Raji (cell line): ENCODE measurements around the gene CYP2W1.
A peak's percentile ranks its signal among the peaks of the same experiment; 100 is the strongest.

Source experiments
- POLR2A ChIP-seq: IDR thresholded peaks from 2 replicates; pipeline ENCODE4 v1.6.1; 2011; ENCODE audit warnings: low read depth, low read length, control low read depth; ENCODE audit not compliant: insufficient read depth

The CYP2W1 gene

GRCh38 chr7:1022801-1023465 is 40.0 kb downstream of the CYP2W1 start:
- no peak for TF ChIP-seq POLR2A

- no peak for TF ChIP-seq POLR2A
Observed at GRCh38 chr7:1024331-1024841, 41.4 kb downstream of the CYP2W1 start.

DNA sequence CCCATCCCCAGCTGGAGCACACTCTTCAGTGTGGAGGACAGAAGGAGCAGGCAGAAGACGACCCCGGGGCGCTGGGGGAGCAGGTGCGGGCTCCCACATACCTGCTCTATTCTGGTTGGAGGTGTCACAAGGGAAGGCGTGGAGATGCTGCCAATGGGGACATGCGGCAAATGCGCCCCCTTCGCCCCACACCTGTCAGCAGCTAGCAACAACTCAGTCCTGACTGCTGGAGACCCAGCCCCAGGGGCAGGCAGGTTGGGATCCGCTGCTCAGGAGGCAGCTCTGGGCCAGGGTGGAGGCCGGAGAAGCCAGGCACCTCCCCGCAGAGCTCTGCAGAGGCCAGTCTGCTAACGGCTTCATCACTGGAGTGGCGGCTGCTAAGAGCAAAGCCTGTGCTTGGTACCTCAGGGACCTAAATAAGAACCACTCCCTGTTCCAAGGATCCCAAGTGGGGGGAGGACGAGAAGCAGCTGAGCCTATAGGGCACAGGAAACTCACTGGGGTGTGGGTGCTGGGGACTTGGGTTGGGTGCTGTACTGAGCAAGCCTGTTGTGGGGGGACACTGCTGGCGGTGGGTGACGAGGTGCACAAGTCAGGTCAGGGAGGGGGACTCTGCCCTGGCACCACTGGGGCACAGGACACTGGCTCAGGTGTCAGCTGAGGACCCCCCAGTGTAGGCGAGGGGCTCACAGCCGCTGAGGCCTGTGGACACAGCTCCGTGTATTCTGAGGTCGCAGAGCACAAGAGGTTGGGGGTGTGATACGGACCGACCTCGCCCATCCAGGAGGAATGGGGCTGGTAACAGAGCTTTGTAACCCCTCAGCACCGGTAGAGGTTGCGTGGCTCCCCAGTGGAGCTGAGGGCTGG is 42.1 kb downstream of the CYP2W1 start:
- TF ChIP-seq POLR2A, result no peak

GRCh38 chr7:1025743-1026581 is 43.0 kb downstream of the CYP2W1 start:
- TF ChIP-seq POLR2A, result no peak

GRCh38 chr7:1026721-1027161 is 43.8 kb downstream of the CYP2W1 start:
- TF ChIP-seq POLR2A, result no peak

DNA sequence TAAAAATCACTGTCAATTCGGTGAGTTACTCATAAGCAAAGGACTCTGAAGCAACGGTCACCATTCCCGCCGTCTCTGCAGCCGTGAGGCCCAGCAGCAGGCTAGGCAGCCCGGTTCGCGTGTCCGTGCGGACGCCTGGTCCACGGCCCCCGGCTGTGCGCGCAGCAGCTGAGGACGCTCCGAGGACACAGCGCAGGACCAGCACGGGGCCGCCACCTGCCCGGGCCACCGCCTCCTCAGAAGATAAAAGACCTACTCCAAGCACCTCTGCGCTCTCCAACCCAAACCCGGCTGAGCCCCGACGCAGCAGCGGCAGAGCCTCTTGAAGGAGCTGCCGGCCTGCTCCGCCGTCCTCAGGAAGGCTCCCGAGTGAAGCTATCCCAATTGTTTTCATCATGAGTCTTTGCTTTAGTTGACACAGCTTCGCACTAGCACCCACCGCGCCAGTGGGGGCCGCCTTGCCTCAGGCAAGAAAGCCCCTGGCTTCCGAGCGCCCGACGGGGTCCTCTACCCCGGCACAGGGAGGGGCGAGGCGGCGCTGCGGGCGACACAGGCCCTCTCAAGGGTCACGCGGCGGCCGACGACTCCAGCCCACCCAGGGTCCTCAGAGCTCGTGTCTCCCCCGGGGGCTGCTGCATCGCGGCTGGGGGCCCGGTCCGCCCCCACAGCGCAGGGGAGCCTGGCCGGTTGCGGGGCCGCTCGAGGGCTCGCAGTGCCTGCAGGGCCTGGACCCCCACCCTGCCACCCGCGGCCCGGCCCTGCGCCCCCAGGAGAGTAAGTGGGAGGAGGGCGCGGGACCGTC is 44.5 kb downstream of the CYP2W1 start:
- no peak for TF ChIP-seq POLR2A

DNA sequence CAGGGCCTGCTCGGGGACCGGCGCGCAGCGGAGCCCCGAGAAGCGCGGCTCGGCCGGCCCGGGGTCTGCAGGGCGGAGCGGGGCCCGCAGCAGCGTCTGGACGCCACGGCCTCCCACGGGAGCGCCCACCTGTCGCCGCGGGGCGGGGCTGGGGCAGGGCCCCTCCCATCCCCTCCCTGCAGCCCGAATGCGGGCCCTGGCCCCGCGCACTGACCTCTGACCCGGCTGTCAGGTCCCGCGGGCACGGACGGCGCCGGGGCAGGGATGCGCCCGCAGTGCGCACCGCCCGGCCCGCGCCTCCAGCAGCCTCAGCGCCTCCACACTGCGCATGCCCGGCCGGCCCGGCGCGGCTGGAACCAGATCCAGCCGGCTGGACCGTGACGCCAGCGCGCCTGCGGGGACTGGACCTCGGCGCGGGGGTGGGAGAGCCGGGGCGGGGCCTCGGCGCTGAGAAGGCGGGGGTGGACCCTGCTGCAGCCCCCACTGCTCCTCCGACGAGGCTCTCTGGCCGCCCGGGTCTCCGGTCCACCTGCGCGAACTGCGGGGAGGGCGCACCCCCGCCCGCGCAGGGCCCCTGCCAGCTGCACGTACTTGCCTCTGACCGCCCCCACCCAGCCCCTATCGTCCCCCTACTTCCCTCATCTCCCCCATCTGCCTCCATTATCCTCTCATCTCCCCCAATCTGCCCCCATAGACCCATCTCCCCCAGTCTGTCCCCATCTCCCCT is 45.2 kb downstream of the CYP2W1 start:
- TF ChIP-seq POLR2A, result peak; percentile 59

DNA sequence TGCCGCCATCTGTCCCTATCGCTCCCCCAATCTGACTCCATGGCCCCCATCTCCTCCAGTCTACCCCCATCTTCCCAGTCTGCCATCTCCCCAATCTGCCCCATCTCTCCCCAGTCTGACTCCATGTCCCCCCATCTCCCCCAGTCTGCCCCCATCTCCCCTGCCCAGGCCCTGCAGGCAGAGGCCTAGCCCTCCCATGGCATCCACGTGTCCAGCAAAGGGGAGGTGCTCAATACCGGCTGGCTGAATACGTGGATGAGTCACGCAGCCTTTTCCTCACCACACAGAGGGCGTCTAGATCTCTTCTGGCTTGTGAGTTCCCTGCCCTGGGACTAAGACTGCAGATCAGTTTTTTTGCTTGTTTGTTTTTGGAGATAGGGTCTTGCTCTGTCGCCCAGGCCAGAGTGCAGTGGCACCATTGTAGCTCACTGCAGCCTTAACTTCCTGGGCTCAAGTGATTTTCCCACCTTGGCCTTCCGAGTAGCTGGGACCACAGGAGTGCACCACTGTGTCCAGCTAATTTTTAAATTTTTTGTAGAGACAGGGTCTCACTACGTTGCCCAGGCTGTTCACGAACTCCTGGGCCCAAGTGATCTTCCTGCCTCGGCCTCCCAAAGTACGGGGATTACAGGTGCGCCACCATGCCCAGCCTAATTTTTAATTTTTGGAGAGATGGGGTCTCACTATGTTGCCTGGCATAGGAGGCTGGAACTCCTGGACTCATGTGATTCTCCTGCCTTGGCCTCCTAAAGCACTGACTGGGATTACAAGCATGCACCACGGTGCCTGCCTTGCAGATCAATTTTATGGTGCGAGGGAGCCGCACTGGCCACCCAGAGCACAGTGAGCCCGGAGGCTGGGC is 46.0 kb downstream of the CYP2W1 start:
- no peak for TF ChIP-seq POLR2A

GRCh38 chr7:1029637-1030443 is 46.9 kb downstream of the CYP2W1 start:
- TF ChIP-seq POLR2A, result no peak

GRCh38 chr7:1030444-1031070 is 47.6 kb downstream of the CYP2W1 start:
- TF ChIP-seq POLR2A, result no peak

DNA sequence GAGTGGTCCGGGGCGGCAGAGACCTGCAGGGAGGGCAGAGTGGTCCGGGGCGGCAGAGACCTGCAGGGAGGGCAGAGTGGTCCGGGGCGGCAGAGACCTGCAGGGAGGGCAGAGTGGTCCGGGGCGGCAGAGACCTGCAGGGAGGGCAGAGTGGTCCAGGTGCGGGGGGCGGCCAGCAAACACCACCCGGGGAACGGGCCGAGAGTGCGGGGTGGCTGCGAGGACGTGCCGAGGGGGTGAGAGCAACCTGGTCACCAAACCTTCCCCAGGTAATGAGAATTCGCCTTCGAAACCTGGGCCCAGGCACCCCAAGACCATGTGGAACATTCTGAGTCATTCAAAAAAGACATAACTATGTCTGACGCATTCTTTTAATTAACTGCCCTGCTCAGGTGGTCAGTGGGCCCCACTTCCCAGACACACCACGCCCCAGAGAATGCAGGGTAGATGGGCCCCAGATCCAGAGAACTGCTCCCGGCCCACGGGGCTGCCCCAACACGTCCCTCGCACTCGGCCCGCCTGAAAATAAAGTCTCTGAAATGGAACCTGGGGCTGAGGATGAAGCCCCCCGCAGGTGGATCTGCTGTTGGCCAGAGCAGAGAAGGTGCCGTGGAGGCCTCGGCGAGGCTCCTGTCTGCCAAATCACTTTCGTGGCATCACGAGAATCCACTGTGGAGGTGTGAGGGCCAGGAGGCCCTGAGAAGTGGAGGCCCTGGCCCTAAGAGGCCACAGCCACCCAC is 48.9 kb downstream of the CYP2W1 start:
- no peak for TF ChIP-seq POLR2A
